Activated T-cell treated with anti-CD3 and anti-CD28 coated beads, Interleukin-2, amount 50 U/mL, for 1 hour (primary cell): ENCODE measurements around the gene OR5A2.
"Not testable (repeated sequence)": the region's sequence is repeated elsewhere in the genome, so short reads cannot be mapped to it uniquely, and the experiment has no call there.

ENCODE experiments used
- DNase-seq: peaks from one replicate; pipeline ENCODE4 v3.0.0-alpha.2; 2020

The OR5A2 gene

DNA sequence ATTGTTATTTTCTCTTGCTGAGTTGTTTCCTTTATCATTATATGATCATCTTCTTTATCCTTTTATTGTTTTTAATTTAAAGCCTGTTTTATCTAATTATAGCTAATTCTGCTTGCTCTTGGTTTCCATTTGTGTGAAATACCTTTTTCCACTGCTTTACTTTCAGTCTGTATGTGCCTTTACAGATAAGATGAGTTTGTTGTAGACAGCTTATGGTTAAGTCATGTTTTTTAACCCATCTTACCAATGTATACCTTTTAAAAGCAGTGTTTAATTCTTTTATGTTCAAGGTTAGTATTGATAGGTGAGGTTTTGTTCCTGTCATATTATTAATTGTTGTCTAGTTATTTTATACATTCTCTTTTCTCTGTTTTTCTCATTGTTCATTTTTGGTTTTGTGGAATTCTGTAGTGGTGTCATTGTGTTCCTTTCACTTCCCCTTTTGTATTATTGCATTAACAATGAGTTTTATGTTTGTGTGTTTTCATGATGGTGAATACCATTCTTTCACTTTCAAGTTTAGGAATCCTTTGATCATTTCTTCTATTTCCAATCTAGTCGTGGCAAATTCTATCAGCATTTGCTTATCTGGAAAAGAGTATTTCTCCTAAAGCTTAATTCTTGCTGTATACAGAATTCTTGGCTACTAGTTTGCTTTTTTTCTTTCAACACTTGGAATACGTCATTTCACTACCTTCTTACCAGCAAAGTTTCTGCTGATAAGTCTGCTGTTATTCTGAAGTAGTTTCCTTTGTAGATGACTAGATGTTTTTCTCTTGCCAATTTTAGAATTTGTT, 45.8 kb downstream of the OR5A2 start:
- no peak for DNase-seq

DNA sequence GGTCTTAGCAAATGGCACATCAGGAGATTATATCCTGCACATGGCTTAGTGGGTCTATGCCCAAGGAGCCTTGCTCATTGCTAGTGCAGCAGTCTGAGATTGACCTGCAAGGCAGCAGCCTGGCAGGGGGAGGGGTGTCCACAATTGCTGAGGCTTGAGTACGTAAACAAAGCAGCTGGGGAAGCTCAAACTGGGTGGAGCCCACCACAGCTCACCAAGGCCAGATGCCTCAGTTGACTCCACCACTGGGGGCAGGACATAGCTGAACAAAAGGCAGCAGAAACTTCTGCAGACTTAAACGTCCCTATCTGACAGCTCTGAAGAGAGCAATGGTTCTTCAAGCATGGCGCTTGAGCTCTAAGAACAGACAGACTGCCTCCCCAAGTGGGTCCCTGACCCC, 53.9 kb downstream of the OR5A2 start:
- DNase-seq, result not testable (repeated sequence)

DNA sequence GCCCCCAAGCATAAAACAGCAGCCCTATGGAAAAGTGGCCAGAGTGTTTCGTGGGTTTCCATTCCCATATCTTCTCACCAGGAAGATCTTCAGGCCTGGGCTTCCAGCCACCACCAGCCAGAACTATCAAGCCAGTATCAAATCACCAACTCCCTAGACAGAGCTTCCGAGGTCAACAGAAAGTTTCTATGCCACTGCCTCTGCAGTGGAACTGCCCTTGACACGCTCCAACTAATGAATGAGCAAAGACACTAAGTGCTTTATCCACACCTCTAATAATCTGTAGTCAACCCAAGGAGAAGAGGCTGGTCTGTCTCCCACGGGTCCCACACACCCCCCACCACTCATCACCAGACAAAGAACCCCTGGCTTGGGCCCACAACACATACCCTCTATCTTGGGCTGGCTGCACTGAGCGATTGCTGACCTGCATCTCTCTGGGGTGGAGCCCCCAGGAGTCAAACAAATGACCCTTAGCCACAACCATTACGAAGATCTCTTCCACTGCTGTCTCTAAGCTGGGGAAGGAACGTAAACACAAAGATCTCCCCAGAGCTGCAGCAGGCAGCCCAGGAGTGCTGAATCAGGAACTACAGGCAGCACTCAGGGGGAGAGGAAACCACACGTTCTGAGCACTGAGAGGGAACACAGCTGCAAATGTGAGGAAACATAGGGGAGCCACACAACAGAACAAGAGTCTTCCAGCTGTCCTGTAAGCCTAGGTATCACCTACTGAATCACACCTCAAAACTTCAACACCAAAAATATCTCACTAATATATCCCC, 57.8 kb downstream of the OR5A2 start:
- no peak for DNase-seq
